Upper lobe of left lung (tissue), 6 donors: ENCODE results near the gene SYNGR1. TPM values are rescaled to one million over a fixed set of nuclear protein-coding genes. Genes with fewer than 3 reads are reported as not detected.
"Not testable (repeated sequence)": the region's sequence is repeated elsewhere in the genome, so short reads cannot be mapped to it uniquely, and the experiment has no call there.

Source experiments
- ATAC-seq, 2 donors: fragments of 200-7000 bp; cut with Tn5 transposase; one replicate each; pipeline ENCODE4 v1.9.1; 2022; ENCODE audit warnings: mild to moderate bottlenecking in 2 of 2, moderate library complexity in 2 of 2; ENCODE audit not compliant: low FRiP score in 2 of 2
- DNase-seq, 2 donors: peaks; one replicate each; pipeline ENCODE4 v3.0.0-alpha.2; 2019 to 2020
- H3K27ac ChIP-seq, 4 donors: fragments of 200-600 bp; sonication (generic); one replicate each; pipeline ENCODE4 v1.5.1; 2016 to 2019
- H3K27me3 ChIP-seq, 4 donors: fragments of 200-600 bp; sonication (generic); one replicate each; pipeline ENCODE4 v1.5.1; 2017 to 2019
- H3K36me3 ChIP-seq, 4 donors: fragments of 200-600 bp; sonication (generic); one replicate each; pipeline ENCODE4 v1.5.1; 2016 to 2019
- H3K4me1 ChIP-seq, 4 donors: fragments of 200-600 bp; sonication (generic); one replicate each; pipeline ENCODE4 v1.5.1; 2018 to 2019
- H3K4me3 ChIP-seq, 4 donors: fragments of 200-600 bp; sonication (generic); one replicate each; pipeline ENCODE4 v1.5.1; 2017 to 2019; ENCODE audit warnings: mild to moderate bottlenecking in 2 of 4, moderate library complexity in 1 of 4
- H3K9me3 ChIP-seq, 4 donors: fragments of 200-600 bp; sonication (generic); one replicate each; pipeline ENCODE4 v1.5.1; 2018 to 2019
- EP300 ChIP-seq, 4 donors: sonication (generic); formaldehyde crosslinking; IDR thresholded peaks; one replicate each; pipeline ENCODE4 v1.5.1; 2017; ENCODE audit warnings: antibody characterized with exemption in 4 of 4, control low read depth in 2 of 4
- POLR2A ChIP-seq, 4 donors: fragments of 450-650 bp; IDR thresholded peaks; one replicate each; pipeline ENCODE4 v1.5.1; 2016 to 2017; ENCODE audit warnings: antibody characterized with exemption in 4 of 4, mild to moderate bottlenecking in 2 of 4
- POLR2AphosphoS5 ChIP-seq, 2 donors: sonication (generic); formaldehyde crosslinking; IDR thresholded peaks; one replicate each; pipeline ENCODE4 v1.5.1; 2017; ENCODE audit warnings: antibody characterized with exemption in 2 of 2
- WGBS, 2 donors: methylation state at CpG; one replicate each; pipeline ENCODE4 v1.1.5; 2017 to 2018; 5-methylcytosine and 5-hydroxymethylcytosine counted together
- total RNA-seq, 6 donors: library from RNA; depleted of rRNA in 4 of 6; stranded (reverse); fragments of >200 nt in 4 of 6; gene quantifications; one replicate each; pipeline versions ENCODE4 v1.1.0 to v1.2.1, GENCODE V29; 2016 to 2021
- TF ChIP-seq, protein P1 (sequence below), 6 experiments: fragments of 450-650 bp in 4 of 6; fragments of 200-600 bp in 2 of 6; sonication (generic) in 2 of 6; IDR thresholded peaks; one replicate each; pipeline ENCODE4 v1.5.1; 2016 to 2019; ENCODE audit warnings: antibody characterized with exemption in 6 of 6
- donor health status: DM: no; HTN: no; CAD: no; lungs with moderate emphysema.
- donor health status: DM: no; HTN: yes; CAD: no; lungs with severe emphysema.

SYNGR1 gene
- total RNA-seq, 6 donors from 2014 or later = 2.0 to 14.6 (median 5.3) TPM

DNA sequence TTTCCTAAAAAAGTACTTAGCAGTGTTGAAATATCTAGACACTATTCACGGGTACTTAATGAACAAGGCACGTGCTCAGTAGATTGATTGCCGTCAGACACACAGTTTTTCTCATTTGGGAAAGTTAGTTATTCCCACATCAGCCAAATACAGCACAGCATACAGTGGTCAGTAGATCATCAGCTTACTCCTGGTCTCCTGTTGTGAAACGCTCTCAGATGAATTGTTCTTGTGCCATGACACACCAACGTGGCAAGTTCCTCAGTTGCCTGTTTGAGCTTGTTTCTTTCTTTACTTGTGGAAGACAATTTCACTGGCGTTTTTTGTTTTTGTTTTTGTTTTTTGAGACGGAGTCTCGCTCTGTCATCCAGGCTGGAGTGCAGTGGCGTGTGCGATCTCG, 58.4 kb downstream of the SYNGR1 start:
- no peak for DNase-seq
- H3K4me3 ChIP-seq = no peak overlapping the region
- no peak for ATAC-seq
- H3K36me3 ChIP-seq = peaks cover 0 to 6% (median 0%) of the 10 kb centered on the region in 4 donors
- H3K27ac ChIP-seq = no peak overlapping the region
- H3K27me3 ChIP-seq = no peaks in the 10 kb centered on the region
- no peak for TF ChIP-seq POLR2A (IDR thresholded peaks at IDR 0.05)
- TF ChIP-seq, protein P1, sequence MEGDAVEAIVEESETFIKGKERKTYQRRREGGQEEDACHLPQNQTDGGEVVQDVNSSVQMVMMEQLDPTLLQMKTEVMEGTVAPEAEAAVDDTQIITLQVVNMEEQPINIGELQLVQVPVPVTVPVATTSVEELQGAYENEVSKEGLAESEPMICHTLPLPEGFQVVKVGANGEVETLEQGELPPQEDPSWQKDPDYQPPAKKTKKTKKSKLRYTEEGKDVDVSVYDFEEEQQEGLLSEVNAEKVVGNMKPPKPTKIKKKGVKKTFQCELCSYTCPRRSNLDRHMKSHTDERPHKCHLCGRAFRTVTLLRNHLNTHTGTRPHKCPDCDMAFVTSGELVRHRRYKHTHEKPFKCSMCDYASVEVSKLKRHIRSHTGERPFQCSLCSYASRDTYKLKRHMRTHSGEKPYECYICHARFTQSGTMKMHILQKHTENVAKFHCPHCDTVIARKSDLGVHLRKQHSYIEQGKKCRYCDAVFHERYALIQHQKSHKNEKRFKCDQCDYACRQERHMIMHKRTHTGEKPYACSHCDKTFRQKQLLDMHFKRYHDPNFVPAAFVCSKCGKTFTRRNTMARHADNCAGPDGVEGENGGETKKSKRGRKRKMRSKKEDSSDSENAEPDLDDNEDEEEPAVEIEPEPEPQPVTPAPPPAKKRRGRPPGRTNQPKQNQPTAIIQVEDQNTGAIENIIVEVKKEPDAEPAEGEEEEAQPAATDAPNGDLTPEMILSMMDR (IDR thresholded peaks at IDR 0.05) = no peak
- TF ChIP-seq EP300 (IDR thresholded peaks at IDR 0.05) = no peak
- no peak for TF ChIP-seq POLR2AphosphoS5 (IDR thresholded peaks at IDR 0.05)
- H3K4me1 ChIP-seq = peaks cover 7 to 30% (median 13%) of the 10 kb centered on the region in 4 donors
- no peaks in the 10 kb centered on the region for H3K9me3 ChIP-seq
- 73 to 77% methylated on average over 11 of the region's 11 CpGs for whole genome bisulfite sequencing, 2 donors

DNA sequence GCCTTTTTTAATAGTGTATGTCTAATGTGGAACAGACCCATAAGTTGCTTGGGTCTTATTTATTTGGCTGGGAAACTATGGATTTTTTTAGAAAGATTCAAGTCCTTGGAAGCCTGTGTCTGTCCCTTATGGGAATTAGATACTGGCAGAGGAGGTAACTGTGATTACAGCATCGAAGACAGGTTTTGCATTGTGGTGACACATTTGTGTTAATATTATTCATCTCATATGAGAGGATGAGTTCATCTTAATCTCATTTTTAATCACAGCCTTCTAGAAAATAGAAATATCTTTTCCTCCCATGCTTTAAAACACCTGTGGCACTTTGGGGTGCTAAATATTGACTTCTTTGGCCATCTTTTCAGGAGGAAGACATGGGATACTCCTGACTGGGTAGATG, 59.0 kb downstream of the SYNGR1 start:
- Histone ChIP-seq H3K4me1 (peaks cover 7 to 36% (median 13%) of the 10 kb centered on the region in 4 donors), H3K27ac (no peak overlapping the region), H3K36me3 (peaks cover 0 to 4% (median 0%) of the 10 kb centered on the region in 4 donors), H3K4me3 (no peak overlapping the region), H3K27me3 (no peaks in the 10 kb centered on the region), H3K9me3 (no peaks in the 10 kb centered on the region)
- TF ChIP-seq, protein P1 (IDR thresholded peaks at IDR 0.05) = no peak
- TF ChIP-seq EP300 (IDR thresholded peaks at IDR 0.05) (no peak), POLR2AphosphoS5 (IDR thresholded peaks at IDR 0.05) (no peak), POLR2A (IDR thresholded peaks at IDR 0.05) (no peak)
- no peak for DNase-seq
- no peak for ATAC-seq
- WGBS, 2 donors = 74 to 89% methylated on average over 1 of the region's 1 CpG

DNA sequence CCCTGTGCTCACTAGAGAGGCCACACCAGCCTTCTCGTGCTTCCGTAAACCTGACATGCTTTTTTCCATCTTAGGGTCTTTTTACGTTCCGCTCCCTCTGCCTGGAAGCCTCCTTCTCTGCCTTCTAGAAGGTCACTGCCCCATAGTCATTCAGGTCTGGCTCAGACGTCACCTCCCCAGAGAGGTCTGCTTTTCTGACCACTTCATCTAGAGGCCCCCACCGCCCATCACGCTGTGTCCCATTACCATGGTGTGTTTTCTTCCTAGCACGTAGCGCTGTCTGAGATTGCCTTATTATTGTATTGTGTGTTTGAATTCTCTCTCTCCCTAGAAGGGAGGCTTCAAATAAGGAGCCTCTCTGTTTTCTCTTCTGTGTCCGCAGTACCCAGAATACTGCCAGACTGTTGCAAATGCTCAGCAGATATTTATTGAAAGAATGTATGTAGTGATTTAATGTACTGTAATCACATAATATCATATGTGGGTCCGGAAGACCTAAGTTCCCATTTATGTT, 59.8 kb downstream of the SYNGR1 start:
- no peak for ATAC-seq
- no peaks in the 10 kb centered on the region for H3K27me3 ChIP-seq
- H3K9me3 ChIP-seq = no peaks in the 10 kb centered on the region
- H3K4me1 ChIP-seq = peaks cover 7 to 38% (median 13%) of the 10 kb centered on the region in 4 donors
- TF ChIP-seq POLR2AphosphoS5 (IDR thresholded peaks at IDR 0.05) (no peak), POLR2A (IDR thresholded peaks at IDR 0.05) (no peak), EP300 (IDR thresholded peaks at IDR 0.05) (no peak)
- TF ChIP-seq, protein P1 (IDR thresholded peaks at IDR 0.05) = no peak
- no peak overlapping the region for H3K27ac ChIP-seq
- 94% methylated on average over 11 of the region's 11 CpGs for WGBS, 2 donors
- DNase-seq = no peak
- H3K4me3 ChIP-seq = no peak overlapping the region
- H3K36me3 ChIP-seq = no peaks in the 10 kb centered on the region

DNA sequence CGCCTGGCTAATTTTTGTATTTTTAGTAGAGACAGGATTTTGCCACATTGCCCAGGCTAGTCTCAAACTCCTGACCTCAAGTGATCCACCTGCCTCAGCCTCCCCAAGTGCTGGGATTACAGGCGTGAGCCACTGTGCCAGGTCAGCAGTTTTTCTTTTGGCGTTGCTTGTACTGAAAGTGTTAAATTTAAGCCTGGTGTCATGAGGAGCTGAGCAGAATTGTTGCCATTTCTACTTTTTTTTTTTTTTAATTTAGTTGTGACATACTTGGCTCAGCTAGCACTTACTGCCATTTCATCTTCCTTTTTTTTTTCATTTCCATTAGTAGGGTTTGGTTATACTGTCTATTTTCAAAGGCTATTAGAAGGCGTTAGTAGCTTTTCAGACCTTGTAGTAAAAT, 60.5 kb downstream of the SYNGR1 start:
- no peaks in the 10 kb centered on the region for H3K27me3 ChIP-seq
- H3K27ac ChIP-seq = no peak overlapping the region
- no peak for TF ChIP-seq POLR2AphosphoS5 (IDR thresholded peaks at IDR 0.05)
- TF ChIP-seq POLR2A (IDR thresholded peaks at IDR 0.05) = no peak
- TF ChIP-seq, protein P1 (IDR thresholded peaks at IDR 0.05) = no peak
- no peak for TF ChIP-seq EP300 (IDR thresholded peaks at IDR 0.05)
- H3K36me3 ChIP-seq = peaks cover 0 to 6% (median 2%) of the 10 kb centered on the region in 4 donors
- H3K4me3 ChIP-seq = no peak overlapping the region
- peaks cover 7 to 38% (median 13%) of the 10 kb centered on the region in 4 donors for H3K4me1 ChIP-seq
- DNase-seq (no peak), ATAC-seq (no peak)
- WGBS, 2 donors = 70 to 76% methylated on average over 4 of the region's 4 CpGs
- no peaks in the 10 kb centered on the region for H3K9me3 ChIP-seq

DNA sequence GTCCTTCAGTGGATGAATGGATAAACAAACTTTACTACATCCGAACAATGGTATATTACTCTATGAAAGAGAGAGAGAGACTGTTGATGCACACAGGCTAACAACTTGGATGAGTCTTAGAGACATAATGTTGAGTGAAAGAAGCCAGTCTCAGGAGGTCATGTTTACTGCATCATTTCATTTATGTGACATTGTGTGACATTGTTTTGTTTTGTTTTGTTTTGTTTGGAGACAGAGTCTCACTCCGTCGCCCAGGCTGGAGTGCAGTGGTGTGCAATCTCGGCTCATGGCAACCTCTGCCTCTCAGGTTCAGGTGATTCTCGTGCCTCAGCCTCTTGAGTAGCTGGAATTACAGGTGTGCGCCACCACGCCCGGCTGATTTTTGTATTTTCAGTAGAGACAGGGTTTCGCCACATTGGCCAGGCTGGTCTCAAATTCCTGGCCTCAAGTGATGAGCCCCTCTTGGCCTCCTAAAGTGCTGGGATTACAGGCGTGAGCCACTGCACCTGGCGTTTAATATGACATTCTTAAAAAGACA, 62.1 kb downstream of the SYNGR1 start:
- H3K27me3 ChIP-seq, H3K9me3 ChIP-seq, H3K4me3 ChIP-seq, ATAC-seq, H3K27ac ChIP-seq, DNase-seq: not testable (repeated sequence)
- 73 to 78% methylated on average over 11 of the region's 11 CpGs for WGBS, 2 donors
- Histone ChIP-seq H3K36me3 (peaks cover 10 to 23% (median 17%) of the 10 kb centered on the region in 4 donors), H3K4me1 (peaks cover 7 to 38% (median 13%) of the 10 kb centered on the region in 4 donors)

DNA sequence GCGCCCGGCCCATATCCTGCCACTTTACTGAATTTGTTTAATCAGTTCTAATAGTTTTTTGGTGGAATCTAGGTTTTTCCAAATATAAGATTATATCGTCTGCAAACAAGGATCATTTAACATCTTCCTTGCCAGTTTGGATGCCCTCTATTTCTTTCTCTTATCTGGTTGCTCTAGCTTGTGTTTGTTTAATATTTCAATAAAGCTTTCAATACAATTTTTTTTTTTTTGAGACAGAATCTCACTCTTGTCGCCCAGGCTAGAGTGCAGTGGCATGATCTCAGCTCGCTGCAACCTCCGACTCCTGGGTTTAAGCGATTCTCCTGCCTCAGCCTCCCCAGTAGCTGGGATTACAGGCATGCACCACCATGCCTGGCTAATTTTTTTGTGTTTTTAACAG, 63.4 kb downstream of the SYNGR1 start:
- not testable (repeated sequence) for H3K27me3 ChIP-seq, H3K4me3 ChIP-seq, H3K27ac ChIP-seq, DNase-seq, H3K9me3 ChIP-seq, ATAC-seq
- H3K36me3 ChIP-seq = peaks cover 13 to 36% (median 30%) of the 10 kb centered on the region in 4 donors
- WGBS, 2 donors = 92% methylated on average over 7 of the region's 7 CpGs
- peaks cover 7 to 28% (median 11%) of the 10 kb centered on the region in 4 donors for H3K4me1 ChIP-seq
